Ovary (tissue), 3 donors: ENCODE measurements around the gene COX7C.

Experiments used
- POLR2A ChIP-seq: fragments of 450-650 bp; IDR thresholded peaks from one replicate; pipeline ENCODE4 v1.6.1; 2017; ENCODE audit warnings: antibody characterized with exemption, mild to moderate bottlenecking, moderate library complexity
- TF ChIP-seq, protein P1 (sequence below), 3 donors: fragments of 450-650 bp in 2 of 3; fragments of 200-600 bp in 1 of 3; IDR thresholded peaks; one replicate each; pipeline versions ENCODE4 v1.5.1 to v1.8.0; 2016 to 2022; ENCODE audit warnings: antibody characterized with exemption in 3 of 3, mild to moderate bottlenecking in 1 of 3
- donor health status: DM: no; HTN: no; CAD: no.

DNA sequence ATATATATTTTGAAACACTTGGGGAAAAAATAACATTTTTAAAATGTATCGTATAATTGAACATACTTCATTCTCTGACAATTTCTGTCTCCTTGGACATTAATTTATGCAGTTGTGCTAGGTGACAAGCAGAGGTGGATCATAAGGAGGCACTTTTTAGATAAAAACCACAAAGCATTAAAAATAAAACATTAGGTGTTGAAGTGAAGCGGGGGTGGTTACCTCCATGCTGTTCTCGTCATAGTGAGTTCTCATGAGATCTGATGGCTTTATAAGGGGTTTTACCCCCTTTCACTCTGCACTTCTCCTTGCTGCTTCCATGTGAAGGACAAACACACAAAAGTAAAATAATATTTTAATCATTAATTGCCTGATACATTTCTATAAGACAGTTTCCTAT, 11.9 kb upstream of the COX7C start:
- TF ChIP-seq, protein P1, sequence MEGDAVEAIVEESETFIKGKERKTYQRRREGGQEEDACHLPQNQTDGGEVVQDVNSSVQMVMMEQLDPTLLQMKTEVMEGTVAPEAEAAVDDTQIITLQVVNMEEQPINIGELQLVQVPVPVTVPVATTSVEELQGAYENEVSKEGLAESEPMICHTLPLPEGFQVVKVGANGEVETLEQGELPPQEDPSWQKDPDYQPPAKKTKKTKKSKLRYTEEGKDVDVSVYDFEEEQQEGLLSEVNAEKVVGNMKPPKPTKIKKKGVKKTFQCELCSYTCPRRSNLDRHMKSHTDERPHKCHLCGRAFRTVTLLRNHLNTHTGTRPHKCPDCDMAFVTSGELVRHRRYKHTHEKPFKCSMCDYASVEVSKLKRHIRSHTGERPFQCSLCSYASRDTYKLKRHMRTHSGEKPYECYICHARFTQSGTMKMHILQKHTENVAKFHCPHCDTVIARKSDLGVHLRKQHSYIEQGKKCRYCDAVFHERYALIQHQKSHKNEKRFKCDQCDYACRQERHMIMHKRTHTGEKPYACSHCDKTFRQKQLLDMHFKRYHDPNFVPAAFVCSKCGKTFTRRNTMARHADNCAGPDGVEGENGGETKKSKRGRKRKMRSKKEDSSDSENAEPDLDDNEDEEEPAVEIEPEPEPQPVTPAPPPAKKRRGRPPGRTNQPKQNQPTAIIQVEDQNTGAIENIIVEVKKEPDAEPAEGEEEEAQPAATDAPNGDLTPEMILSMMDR (IDR thresholded peaks at IDR 0.05): no peak
- no peak for TF ChIP-seq POLR2A
